DMS 273 treated with DMSO at 0.1 percent for 48 hours (cell line): ENCODE measurements around the gene RPS6KL1.

Experiments
- DNase-seq: peaks from one replicate; lab custom pipeline; 2025; lab: John Stamatoyannopoulos, UW

RPS6KL1 gene

GRCh38 chr14:74922752-74923401 lies at the start of gene RPS6KL1:
TSS of gene RPS6KL1 (minus strand) at chr14:74923260. CDS start at chr14:74921541, 1,719 bp downstream.
- peak; percentile 22 for DNase-seq

- no peak for DNase-seq
Measured at GRCh38 chr14:74968811-74969210, 45.8 kb upstream of the RPS6KL1 start.

- DNase-seq: no peak
Measured at GRCh38 chr14:74965486-74966153, 42.6 kb upstream of the RPS6KL1 start.

GRCh38 chr14:74964787-74965485 lies 41.9 kb upstream of the RPS6KL1 start:
- no peak for DNase-seq

- DNase-seq: no peak
Measured at GRCh38 chr14:74963705-74964271, 40.7 kb upstream of the RPS6KL1 start.

- DNase-seq: no peak
Measured at GRCh38 chr14:74963178-74963704, 40.2 kb upstream of the RPS6KL1 start.

GRCh38 chr14:74962493-74962892 lies 39.4 kb upstream of the RPS6KL1 start:
- DNase-seq: no peak

- DNase-seq: no peak
Measured at GRCh38 chr14:74962046-74962445, 39.0 kb upstream of the RPS6KL1 start.

GRCh38 chr14:74961238-74961911 lies 38.3 kb upstream of the RPS6KL1 start:
- DNase-seq: no peak

- DNase-seq: no peak
Measured at GRCh38 chr14:74960736-74961135, 37.7 kb upstream of the RPS6KL1 start.

- no peak for DNase-seq
Measured at GRCh38 chr14:74959596-74960180, 36.6 kb upstream of the RPS6KL1 start.

GRCh38 chr14:74956280-74957072 lies 33.4 kb upstream of the RPS6KL1 start:
- no peak for DNase-seq

- DNase-seq: no peak
Measured at GRCh38 chr14:74956027-74956279, 32.9 kb upstream of the RPS6KL1 start.

- no peak for DNase-seq
Measured at GRCh38 chr14:74955229-74956026, 32.4 kb upstream of the RPS6KL1 start, which contains the start of gene PGF. TSS of gene PGF (minus strand) at chr14:74955597. CDS start at chr14:74955242, 355 bp downstream.

GRCh38 chr14:74954947-74955228 lies 31.8 kb upstream of the RPS6KL1 start:
- no peak for DNase-seq

- peak; percentile 70 for DNase-seq
Measured at GRCh38 chr14:74954232-74954946, 31.3 kb upstream of the RPS6KL1 start.

- no peak for DNase-seq
Measured at GRCh38 chr14:74953686-74954085, 30.6 kb upstream of the RPS6KL1 start.

- peak; percentile 80 for DNase-seq
Measured at GRCh38 chr14:74952697-74953484, 29.8 kb upstream of the RPS6KL1 start.

GRCh38 chr14:74952180-74952665 lies 29.2 kb upstream of the RPS6KL1 start:
- no peak for DNase-seq
